ENCODE results near the gene RAET1G. TPM values are rescaled to one million over a fixed set of nuclear protein-coding genes. Genes with fewer than 3 reads are reported as not detected.

RAET1G gene
- polyA plus RNA-seq, 1 of the 3 experiments (the other 2 are of a cell fraction), result 2.5 TPM

GRCh38 chr6:149869275-149869892 lies 53.5 kb downstream of the RAET1G start:
- H3K9me3 ChIP-seq, result no peaks in the 10 kb centered on the region
- no peaks in the 10 kb centered on the region for H4K20me1 ChIP-seq (ENCODE audit: insufficient read depth)
- no peak for DNase-seq
- H3K27me3 ChIP-seq (ENCODE audit: insufficient read depth), result no peaks in the 10 kb centered on the region
- peaks cover 9% of the 10 kb centered on the region for H3F3A ChIP-seq (replicated peaks; ENCODE audit: insufficient read depth)
- WGBS (ENCODE audit: low lambda C conversion rate), result 82% methylated on average over 10 of the region's 10 CpGs
- no peak overlapping the region for H3K27ac ChIP-seq (ENCODE audit: low read depth in 2 of 2, low read length in 1 of 2)
- ChIA-PET POLR2A (no interaction called here), CTCF (interaction anchor here (0.6 to 1.7 kb wide), 4 partner anchors 8 to 374 kb away, joined by 3 to 7 read pairs (median 4); no protein-coding TSS in a partner anchor)
- no peak overlapping the region for H2AFZ ChIP-seq (ENCODE audit: low read depth)
- peaks cover 0 to 4% of the 10 kb centered on the region in 2 experiments; a peak in 1 of 4 replicates for H3K4me1 ChIP-seq (ENCODE audit: control insufficient read depth in 1 of 2, insufficient read depth in 2 of 2, low read depth in 1 of 2, low read length in 1 of 2)
- no peak overlapping the region for H3K4me2 ChIP-seq
- no peak overlapping the region for H3K9ac ChIP-seq
- H3K79me2 ChIP-seq (ENCODE audit: insufficient read depth), result no peaks in the 10 kb centered on the region
- TF ChIP-seq, protein P1, sequence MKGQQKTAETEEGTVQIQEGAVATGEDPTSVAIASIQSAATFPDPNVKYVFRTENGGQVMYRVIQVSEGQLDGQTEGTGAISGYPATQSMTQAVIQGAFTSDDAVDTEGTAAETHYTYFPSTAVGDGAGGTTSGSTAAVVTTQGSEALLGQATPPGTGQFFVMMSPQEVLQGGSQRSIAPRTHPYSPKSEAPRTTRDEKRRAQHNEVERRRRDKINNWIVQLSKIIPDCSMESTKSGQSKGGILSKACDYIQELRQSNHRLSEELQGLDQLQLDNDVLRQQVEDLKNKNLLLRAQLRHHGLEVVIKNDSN (IDR thresholded peaks at IDR 0.05; ENCODE audit: borderline replicate concordance, low read depth), result no peak
- TF ChIP-seq FOXM1 (IDR thresholded peaks at IDR 0.05; ENCODE audit: low read depth) (no peak), EP300 (IDR thresholded peaks at IDR 0.05; ENCODE audit: borderline replicate concordance in 1 of 2, low read depth in 1 of 2, low read length in 1 of 2) (no peak), FOXJ3 (CRISPR knock-in tag; IDR thresholded peaks at IDR 0.05) (no peak), EZH2phosphoT487 (IDR thresholded peaks at IDR 0.05; ENCODE audit: borderline replicate concordance, low read depth) (no peak), FOSL2 (IDR thresholded peaks at IDR 0.05; ENCODE audit: borderline replicate concordance, low read depth) (no peak), POLR2AphosphoS5 (IDR thresholded peaks at IDR 0.05; ENCODE audit: low read depth, low read length) (no peak), NFIC (IDR thresholded peaks at IDR 0.05; ENCODE audit: borderline replicate concordance) (no peak), ELF1 (IDR thresholded peaks at IDR 0.05) (no peak), RXRA (IDR thresholded peaks at IDR 0.05; ENCODE audit: borderline replicate concordance, low read depth) (no peak), GABPA (IDR thresholded peaks at IDR 0.05; ENCODE audit: low read depth) (no peak), RAD21 (IDR thresholded peaks at IDR 0.05; ENCODE audit: low read length) (no peak), MAX (IDR thresholded peaks at IDR 0.05; ENCODE audit: low read depth) (no peak), USF2 (IDR thresholded peaks at IDR 0.05; ENCODE audit: borderline replicate concordance, low read depth, low read length) (no peak), MXI1 (IDR thresholded peaks at IDR 0.05; ENCODE audit: low read depth, low read length) (no peak), CHD2 (IDR thresholded peaks at IDR 0.05; ENCODE audit: low read length, partially characterized antibody) (no peak), NRF1 (IDR thresholded peaks at IDR 0.05; ENCODE audit: low read depth, low read length) (no peak)
- TF ChIP-seq, protein P2, sequence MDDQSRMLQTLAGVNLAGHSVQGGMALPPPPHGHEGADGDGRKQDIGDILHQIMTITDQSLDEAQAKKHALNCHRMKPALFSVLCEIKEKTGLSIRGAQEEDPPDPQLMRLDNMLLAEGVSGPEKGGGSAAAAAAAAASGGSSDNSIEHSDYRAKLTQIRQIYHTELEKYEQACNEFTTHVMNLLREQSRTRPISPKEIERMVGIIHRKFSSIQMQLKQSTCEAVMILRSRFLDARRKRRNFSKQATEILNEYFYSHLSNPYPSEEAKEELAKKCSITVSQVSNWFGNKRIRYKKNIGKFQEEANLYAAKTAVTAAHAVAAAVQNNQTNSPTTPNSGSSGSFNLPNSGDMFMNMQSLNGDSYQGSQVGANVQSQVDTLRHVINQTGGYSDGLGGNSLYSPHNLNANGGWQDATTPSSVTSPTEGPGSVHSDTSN (IDR thresholded peaks at IDR 0.05), result no peak
- TF ChIP-seq, protein P3, sequence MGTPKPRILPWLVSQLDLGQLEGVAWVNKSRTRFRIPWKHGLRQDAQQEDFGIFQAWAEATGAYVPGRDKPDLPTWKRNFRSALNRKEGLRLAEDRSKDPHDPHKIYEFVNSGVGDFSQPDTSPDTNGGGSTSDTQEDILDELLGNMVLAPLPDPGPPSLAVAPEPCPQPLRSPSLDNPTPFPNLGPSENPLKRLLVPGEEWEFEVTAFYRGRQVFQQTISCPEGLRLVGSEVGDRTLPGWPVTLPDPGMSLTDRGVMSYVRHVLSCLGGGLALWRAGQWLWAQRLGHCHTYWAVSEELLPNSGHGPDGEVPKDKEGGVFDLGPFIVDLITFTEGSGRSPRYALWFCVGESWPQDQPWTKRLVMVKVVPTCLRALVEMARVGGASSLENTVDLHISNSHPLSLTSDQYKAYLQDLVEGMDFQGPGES (IDR thresholded peaks at IDR 0.05; ENCODE audit: low read depth, low read length), result no peak
- no peak overlapping the region for H3K4me3 ChIP-seq (ENCODE audit: low read depth in 2 of 2, low read length in 1 of 2)
- no peaks in the 10 kb centered on the region for H3K36me3 ChIP-seq (replicated peaks in 1 of 2; ENCODE audit: control insufficient read depth in 1 of 2, insufficient read depth in 2 of 2, low read length in 1 of 2)
- H3K9me2 ChIP-seq, result no peaks in the 10 kb centered on the region

All from SK-N-SH (cell line).